Fibroblast of pulmonary artery (primary cell): Measurements from ENCODE around the gene DFFA.

Source experiments
- DNase-seq: peaks from one replicate; pipeline ENCODE4 v3.0.0-alpha.2; 2010; ENCODE audit warnings: low read depth
- H3K4me3 ChIP-seq: replicated peaks from 2 replicates; pipeline ENCODE4 v1.5.1; 2011; ENCODE audit warnings: low read depth, mild to moderate bottlenecking, control low read depth, low read length, moderate library complexity
- TF ChIP-seq, protein P1 (sequence below): IDR thresholded peaks from 2 replicates; pipeline ENCODE4 v1.5.1; 2011; ENCODE audit warnings: mild to moderate bottlenecking, control low read depth, low read length, inconsistent platforms; ENCODE audit errors: missing control alignments

The DFFA gene

DNA sequence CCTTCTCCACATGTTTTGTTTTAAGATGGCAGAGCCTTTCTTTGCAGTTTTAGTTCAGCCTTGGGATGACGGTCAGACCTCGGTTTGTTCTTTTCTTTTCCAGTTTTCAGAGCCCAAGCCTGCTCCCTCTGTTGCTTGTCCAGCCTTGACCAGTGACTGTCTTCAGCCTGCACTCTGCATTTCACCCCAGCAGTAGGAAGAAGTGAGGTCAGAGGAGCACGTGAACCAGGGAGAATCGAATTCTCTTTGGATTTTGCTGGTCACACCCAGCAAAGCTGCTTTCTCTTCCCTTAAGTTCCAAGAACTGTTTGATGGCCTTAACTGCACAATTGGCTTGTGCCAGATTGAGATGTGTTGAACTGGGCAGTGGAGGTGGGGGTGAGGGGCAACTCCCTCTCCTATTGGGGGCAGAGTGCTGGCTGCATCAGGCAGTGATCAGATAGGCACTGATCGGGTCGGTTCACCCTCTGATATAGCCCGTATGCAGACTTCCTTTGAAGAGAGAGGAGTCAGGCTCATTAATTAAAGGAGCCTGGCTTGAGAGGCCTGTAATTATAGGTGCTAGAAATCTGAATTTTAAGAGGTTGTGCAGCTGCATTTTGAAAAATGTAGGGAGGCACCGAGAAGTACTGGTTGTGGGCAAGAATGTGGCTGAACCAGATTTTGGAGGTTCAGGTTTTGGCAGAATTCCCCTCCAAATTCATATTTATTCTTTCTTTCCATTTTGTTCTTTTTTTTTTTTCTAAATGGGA, 44.8 kb upstream of the DFFA start:
- TF ChIP-seq, protein P1, sequence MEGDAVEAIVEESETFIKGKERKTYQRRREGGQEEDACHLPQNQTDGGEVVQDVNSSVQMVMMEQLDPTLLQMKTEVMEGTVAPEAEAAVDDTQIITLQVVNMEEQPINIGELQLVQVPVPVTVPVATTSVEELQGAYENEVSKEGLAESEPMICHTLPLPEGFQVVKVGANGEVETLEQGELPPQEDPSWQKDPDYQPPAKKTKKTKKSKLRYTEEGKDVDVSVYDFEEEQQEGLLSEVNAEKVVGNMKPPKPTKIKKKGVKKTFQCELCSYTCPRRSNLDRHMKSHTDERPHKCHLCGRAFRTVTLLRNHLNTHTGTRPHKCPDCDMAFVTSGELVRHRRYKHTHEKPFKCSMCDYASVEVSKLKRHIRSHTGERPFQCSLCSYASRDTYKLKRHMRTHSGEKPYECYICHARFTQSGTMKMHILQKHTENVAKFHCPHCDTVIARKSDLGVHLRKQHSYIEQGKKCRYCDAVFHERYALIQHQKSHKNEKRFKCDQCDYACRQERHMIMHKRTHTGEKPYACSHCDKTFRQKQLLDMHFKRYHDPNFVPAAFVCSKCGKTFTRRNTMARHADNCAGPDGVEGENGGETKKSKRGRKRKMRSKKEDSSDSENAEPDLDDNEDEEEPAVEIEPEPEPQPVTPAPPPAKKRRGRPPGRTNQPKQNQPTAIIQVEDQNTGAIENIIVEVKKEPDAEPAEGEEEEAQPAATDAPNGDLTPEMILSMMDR = no peak
- H3K4me3 ChIP-seq = no peak overlapping the region
- DNase-seq = no peak

DNA sequence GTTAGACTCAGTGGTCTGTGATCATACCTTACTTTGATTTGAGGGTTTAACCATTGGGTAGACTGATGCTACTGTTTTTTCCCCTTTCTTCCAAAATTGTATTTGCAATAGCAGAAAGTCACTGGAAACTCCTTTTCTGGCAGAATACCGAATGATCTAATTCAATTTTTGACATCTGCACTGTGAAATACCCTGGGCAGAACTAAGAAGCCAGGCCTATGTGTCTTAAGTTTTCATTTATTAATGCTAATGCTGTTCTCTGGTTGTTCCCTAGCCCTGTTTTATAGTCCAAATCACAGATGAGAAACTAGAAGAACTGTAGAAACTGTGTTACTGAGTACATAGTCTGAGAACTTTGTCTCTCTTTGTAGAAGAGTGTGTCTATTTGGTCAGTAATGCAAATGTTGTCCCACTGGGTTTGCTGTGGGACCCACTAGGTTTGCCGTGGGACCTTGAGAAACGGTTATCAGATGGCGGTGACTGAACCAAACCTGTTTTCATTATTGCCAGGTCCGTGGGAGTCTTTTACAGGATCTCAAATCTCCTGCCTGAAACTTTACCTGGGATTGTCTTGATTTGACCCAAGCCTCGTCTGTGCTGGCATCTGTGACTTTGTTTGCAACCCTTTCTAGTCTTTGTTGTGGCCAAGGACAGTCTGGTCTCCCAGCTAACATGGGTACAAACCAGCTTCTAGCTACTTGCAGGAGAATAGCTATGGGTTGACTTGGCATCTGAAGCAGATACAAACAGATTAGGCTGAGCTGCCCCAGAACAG, 43.8 kb upstream of the DFFA start:
- no peak overlapping the region for H3K4me3 ChIP-seq
- no peak for DNase-seq
- TF ChIP-seq, protein P1 = no peak

DNA sequence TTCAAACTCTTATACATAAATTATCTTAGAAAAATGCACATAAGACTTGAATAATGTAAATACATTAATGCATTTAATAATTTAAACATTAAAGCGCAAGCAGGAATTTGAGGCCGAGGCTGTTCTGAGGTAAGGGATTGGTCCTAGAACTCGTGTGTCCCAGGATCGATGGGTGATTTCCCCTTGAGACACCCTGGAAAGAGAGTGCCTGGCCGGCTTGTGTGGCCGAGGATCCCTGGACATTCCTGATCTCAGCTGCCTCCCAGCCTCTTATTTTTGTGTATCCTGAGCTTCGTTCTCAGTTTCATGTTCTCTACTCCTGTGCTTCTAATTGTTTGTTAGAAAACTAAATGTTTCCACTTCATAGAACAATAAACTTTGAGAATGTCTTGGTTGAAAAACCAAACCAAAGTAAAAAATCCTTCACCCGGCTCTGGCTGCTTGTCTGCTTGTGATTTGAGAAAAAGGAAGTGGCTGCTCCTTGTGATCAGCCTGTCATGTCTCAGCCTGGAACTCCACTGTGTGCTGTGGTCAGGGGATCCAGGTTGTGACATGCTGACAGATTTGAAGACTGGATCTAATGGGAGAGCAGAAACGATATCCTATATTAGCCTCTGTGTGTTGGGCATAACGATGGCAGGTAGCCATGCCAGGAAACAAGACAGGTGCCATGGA, 43.1 kb upstream of the DFFA start:
- no peak overlapping the region for H3K4me3 ChIP-seq
- no peak for DNase-seq
- TF ChIP-seq, protein P1 = no peak

DNA sequence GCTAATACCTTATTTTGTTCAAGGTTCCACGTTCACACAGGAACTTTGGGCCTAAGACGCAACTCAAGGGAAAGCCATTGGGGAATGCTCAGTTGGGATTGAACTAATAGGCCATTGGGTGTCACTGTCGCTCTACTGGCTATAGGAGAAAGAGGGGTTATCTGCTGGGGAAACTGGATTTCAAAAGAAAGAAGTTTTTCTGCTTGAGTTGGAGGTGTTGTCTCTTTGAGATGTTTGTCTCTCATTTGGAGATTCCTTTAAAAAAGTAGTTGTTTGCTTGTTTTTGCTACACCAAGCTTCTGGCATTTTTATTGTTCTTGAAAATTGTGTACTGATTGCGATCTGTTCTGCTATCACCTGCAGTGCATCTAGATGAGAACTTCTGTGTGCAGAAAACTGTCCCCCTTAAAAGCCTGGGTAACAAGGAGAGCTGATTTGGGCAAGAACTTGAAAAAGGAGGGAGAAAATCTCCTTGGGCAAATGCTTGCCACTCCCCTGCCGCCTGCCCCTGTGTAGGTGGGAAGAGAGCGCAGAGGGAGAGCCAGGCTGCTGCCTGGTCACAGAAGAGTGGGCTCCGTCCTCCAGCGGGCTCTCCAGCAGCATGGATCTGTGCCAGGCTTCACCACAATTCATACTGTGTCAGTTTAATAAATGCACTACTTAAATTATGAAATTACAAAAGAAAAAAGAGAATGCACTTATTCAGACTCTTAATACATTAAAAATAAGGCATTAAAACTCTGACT, 42.3 kb upstream of the DFFA start:
- DNase-seq = peak; percentile 53
- TF ChIP-seq, protein P1 = peak; percentile 47
- H3K4me3 ChIP-seq = no peak overlapping the region

DNA sequence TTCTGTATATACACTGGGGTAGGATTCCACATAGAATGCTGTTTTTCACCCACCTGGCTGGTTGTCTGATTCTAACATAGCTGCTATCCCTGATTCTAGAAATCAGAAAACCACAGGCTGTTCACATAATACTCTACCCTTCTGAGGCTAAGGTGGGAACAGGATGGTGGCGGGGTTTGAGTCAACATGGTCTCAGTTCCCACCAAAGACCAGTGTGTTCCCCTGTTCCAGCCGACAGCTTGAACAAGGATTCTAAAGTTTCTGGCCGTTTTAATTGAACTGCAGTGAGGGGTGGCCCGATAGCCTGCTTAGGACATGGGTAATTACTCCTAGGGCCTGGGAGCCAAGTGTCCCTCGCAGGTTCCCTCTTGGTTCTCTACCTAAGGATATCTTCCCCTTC, 40.9 kb upstream of the DFFA start:
- no peak for DNase-seq
- TF ChIP-seq, protein P1 = no peak
- no peak overlapping the region for H3K4me3 ChIP-seq

DNA sequence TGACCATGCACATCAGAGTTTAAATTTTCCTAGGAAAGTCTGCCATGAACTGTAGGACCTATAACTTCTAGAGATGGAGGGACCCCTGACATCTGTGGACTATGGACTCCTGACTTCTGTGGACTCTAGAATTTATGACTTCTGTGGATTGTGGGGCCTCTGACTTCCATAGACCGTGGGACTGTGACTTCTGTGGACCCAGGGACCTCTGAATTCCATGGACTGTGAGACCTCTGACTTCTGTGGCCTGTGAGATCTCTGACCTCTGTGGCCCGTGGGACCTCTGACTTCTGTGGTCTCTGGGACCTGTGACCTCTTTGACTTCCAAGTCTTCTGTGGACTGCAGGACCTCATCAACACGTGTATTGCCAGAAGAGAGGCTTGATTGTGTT, 39.2 kb upstream of the DFFA start:
- TF ChIP-seq, protein P1 = no peak
- H3K4me3 ChIP-seq = no peak overlapping the region
- no peak for DNase-seq
